Raji (cell line): Measurements from ENCODE around the gene FREM2.

Source experiments
- POLR2A ChIP-seq: IDR thresholded peaks from 2 replicates; pipeline ENCODE4 v1.6.1; 2011; ENCODE audit warnings: low read depth, low read length, control low read depth; ENCODE audit not compliant: insufficient read depth

FREM2 gene

DNA sequence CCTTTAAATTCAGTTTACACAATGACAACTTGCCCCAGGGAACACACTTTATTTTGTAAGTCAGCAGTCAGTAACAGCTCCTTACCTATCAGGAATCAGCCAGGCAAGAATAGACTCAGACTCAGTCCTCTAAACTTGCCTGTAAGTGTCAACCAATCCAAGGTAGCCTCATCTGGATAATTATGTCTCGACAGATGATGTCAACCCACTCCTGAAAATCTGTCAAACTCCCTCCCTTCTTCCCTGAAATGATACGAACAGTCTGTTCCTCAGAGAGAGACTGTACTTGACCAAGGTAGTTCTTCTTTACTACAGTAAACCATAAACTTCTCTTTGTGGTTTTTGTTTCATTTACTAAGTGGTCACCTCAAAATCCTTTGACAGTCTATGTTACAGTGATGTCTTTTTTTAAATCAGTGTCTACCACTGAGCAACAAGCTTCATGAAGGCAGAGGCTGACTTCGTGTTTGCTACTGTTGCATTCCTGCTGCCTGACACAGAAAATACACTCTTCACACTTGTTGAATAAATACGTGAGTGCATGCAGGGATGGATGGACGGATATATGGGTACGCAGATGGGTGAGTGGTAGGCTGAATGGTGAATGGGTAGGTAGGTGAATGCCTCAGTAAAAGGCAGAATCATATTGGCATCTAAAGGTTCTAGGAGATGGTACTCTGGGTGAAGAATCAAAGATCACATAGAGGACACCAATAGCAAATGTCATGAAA is 17.5 kb upstream of the FREM2 start:
- no peak for TF ChIP-seq POLR2A

DNA sequence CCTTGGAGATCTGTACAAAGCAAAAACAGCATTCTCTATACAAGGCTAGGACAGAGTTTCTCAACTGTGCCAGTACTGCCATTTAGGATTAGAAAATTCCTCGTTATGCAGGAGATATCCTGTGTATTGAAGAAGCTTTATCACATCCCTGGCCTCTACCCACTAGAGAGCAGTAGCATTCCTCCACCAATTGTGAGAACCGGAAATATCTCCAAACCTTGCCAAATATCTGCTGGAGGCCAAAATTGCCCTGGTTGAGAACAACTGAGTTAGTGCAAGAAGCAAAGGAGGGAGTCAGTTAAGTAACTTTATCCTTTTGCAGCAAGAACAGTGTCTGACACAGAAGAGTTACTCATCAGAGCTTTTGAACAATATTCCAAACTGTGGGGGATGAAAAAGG is 16.2 kb upstream of the FREM2 start:
- TF ChIP-seq POLR2A: no peak

DNA sequence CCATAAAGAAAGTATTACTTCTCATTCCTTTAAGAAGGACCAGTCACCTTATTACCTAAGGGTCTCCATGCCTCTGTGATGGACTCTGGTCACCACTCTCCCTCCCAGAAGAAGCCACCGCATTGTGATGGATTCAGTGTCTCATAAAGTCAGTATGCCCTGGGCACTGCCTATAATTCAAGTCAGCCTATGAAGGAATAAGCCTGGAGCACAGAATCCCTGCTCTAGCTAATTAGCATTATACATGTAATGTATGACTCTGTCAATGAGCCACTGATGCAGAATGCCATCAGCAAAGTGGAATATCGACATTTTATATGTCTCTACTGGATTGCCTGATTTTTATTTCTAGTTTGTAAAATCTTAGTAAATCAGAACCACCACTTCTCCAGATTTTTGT is 14.9 kb upstream of the FREM2 start:
- TF ChIP-seq POLR2A: no peak

DNA sequence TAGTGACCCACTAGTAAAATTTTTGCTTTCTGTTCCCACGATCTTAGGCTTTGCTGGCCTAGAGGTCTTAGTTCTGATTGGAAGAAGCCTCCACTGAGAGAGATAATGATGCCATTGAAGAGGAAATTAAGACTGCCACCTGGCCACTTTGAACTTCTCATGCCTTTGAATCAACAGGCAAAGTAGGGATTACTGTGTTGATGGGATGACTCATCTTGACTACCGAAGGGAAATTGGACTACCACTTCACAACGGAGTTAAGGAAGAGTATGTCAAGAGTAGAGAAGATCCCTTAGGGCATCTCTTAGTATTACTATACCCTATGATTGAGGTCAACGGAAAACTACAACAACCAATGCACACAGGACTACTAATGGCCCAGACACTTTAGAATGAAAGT is 12.7 kb upstream of the FREM2 start:
- no peak for TF ChIP-seq POLR2A

DNA sequence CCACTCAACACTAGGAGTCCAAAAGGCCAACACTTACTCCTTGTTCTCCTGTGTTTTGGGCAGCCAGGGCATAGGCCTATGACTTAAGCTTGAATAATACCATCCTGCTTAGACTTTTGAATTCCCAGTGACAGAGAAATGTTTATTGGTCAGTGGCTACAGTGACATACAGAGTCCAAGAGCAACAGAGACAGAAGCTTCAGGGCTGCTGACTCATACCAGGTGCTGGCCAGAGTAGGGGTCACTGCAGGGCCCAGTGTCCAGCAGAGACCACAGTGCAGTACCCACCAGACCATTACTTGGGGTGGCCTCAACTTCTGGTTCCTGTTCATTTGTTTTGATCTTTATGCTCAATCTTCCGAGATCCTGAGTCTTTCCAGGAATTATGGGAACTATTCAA is 6.0 kb upstream of the FREM2 start:
- TF ChIP-seq POLR2A: no peak

DNA sequence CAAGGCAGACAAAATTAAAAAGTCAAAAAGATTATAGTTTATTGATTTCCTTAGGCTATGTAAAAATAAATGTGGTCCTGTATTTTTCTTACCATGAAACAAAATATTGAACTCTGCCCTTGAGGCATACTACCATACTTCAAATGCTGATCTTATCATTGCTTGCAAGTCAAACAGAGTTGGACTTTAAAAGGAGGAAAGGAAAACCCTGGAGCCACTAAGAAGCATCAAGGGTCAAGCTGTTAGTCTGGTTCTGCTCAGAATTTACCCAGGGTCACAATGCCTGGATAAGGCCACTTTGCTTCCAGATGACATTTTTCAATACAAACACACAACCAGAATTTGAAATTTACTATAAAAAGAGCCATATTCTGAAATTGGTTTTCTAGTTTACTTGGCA is 2.2 kb upstream of the FREM2 start:
- no peak for TF ChIP-seq POLR2A

DNA sequence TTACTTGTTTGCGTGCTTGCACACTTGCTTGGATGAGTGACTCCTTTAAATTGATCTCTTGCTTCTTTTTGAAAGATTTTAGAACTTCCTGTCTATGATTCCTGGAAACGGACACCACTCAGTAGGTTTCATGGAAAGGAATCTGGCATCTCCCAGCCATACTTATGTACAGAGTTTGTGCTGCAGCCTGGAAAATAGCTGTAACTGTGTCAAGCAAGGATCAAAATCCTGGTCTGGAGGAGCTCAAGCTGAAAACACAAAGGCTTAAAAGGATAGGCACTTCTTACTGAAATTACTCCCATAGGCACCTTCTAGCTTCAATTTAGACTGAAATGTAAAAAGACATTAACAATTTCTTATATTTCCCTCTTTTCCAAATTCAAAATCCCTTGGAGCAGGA is 1.4 kb upstream of the FREM2 start:
- no peak for TF ChIP-seq POLR2A

DNA sequence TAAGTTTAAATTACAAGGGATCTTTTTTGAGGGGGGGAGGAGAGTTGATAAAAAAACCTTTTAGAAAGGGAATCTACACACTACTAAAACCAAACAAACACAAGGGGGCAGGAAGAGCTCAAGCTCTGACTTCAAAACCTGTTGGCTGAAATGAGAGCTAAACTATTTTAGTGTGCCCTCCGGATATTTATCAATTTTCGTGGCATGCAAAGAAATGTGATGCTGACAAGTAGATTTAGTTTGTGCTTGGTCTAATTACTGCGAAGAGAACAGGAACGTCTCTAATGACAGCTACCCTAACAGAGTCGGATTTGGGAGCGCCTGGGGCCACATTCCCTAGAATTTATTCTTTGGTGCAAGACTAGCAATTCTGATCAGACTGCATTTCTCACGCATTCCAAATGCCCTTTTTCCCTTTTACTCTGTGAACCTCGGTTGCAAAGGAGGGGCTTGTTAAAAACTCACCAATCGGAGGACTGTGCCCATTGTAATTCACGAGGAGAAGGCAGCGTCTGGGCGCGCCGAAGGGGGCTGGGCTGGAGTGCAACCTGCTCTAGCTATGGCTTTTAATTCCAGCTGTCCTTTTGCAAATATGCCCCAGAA is 802 bp upstream of the FREM2 start:
- TF ChIP-seq POLR2A: no peak

DNA sequence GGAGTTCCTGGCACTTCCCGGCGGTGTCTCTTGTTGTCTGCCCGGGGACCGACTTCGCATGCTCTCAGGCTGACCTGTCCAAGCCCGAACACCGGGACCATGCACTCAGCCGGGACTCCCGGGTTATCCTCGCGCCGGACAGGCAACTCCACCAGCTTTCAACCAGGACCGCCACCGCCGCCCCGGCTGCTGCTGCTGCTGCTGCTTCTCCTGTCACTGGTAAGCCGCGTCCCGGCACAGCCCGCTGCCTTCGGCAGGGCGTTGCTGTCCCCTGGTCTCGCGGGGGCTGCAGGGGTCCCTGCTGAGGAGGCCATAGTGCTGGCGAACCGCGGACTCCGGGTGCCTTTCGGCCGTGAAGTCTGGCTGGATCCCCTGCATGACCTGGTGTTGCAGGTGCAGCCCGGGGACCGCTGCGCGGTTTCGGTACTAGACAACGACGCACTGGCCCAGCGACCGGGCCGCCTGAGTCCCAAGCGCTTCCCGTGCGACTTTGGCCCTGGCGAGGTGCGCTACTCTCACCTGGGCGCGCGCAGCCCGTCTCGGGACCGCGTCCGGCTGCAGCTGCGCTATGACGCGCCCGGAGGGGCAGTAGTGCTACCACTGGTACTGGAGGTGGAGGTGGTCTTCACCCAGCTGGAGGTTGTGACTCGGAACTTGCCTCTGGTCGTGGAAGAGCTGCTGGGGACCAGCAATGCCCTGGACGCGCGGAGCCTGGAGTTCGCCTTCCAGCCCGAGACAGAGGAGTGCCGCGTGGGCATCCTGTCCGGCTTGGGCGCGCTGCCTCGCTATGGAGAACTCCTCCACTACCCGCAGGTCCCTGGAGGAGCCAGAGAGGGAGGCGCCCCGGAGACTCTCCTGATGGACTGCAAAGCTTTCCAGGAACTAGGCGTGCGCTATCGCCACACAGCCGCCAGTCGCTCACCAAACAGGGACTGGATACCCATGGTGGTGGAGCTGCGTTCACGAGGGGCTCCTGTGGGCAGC is 661 bp downstream of the FREM2 start:
- no peak for TF ChIP-seq POLR2A

DNA sequence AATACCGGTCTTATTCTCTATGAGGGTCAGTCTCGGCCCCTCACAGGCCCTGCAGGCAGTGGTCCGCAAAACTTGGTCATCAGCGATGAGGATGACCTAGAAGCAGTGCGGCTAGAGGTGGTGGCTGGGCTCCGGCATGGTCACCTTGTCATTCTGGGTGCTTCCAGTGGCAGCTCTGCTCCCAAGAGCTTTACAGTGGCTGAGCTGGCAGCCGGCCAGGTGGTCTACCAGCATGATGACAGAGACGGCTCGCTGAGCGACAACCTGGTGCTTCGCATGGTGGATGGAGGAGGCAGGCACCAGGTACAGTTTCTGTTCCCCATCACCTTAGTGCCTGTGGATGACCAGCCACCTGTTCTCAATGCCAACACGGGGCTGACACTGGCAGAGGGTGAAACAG is 1.8 kb downstream of the FREM2 start:
- TF ChIP-seq POLR2A: no peak

DNA sequence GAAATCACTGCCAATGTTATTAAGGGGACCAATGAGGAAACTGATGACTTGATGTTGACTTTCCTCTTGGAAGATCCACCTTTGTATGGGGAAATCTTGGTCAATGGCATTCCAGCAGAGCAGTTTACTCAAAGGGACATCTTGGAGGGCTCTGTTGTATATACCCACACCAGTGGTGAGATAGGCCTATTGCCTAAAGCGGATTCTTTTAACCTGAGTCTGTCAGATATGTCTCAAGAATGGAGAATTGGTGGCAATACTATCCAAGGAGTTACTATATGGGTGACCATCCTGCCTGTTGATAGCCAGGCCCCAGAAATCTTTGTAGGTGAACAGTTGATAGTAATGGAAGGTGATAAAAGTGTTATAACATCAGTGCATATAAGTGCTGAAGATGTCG is 3.4 kb downstream of the FREM2 start:
- TF ChIP-seq POLR2A: no peak

DNA sequence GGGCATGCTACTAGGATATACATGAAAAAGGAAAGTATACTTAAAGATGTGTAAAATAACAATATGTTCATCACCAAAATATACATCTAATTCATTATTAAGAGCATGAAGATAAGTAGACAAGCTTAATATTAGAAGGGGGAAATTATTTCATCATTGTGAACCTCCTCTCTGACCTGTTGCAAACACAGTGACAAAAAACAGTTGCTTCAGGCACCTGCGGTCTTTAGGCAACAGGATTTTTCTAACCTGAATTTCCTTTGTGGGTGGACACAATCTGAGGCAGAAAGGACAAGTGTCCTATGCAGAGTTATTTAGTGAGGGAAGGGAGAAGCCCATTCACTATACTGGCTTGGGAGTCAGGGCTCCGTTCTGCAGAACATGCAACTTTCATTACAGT is 6.3 kb downstream of the FREM2 start:
- no peak for TF ChIP-seq POLR2A

DNA sequence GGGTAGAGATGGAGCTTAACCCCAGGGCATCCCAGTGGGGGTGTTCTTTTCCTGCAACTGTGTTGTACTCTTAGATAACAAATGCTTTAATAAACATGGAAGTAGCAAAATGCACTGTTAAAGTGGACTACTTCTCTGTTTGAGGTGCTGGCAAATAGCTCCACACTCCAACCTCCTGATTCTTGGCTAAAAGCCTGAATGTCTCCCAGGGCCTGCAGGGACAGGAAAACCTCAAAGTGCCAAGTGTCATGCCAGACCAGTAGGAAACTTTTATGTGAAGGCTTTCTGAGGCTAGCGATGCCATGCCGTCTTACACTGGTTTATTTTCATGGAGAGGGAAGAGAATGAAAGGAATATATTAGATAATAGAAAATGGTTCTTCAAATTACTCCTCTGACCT is 6.8 kb downstream of the FREM2 start:
- TF ChIP-seq POLR2A: no peak

DNA sequence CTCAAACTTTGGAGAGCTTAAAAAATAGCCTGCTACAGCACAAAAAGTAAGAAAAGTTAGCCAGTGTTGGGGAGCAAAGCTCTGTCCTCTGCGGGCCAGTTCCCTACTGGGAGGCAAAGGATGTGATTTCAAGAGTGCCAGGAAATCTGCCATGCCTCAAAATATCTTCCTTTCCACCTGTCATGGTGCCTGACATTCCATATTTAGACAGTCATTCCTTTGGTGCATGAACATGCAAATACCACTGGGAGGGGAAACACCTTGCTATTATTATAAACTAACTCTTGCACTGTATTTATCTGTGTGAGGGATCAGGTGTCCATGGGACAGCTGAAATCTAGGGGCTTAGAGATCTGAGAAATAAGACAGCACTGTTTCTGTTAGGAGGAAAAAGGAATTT is 10.3 kb downstream of the FREM2 start:
- no peak for TF ChIP-seq POLR2A

DNA sequence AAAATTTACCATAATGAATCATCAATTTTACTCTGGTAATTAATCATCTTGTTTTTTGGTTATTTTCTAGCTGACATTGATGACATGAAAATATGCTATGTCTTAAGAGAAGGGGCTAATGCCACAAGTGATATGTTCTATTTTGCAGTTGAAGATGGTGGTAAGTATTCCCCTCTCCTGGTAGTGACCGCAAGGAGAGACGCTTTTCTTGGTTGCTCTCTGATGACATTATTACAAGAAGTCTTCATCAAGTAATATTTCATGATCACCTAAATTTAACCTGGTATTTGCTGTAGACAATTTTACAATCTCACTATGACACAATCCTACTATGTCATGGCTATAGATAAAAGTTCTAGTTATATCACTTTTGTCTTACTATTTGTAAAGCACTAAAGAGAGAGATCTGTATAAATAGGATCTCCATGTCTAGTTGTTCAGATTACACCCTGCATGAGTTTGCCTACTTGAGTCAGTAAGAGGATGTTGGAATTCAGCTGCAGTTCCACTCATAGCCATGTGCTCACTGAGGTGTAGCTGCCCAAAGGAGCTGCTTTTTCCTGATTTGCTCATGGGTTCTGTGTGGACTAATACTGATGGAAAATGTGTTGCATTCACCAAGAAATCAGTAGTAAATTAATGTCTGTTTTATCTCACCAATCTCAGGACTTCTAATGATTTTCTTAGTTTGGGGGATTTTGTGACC is 10.9 kb downstream of the FREM2 start:
- TF ChIP-seq POLR2A: no peak
